GM18951 (cell line): ENCODE results near the gene TBC1D23.
"Not testable (repeated sequence)": the region's sequence is repeated elsewhere in the genome, so short reads cannot be mapped to it uniquely, and the experiment has no call there.

Source experiments
- POLR2A ChIP-seq: IDR thresholded peaks from 4 replicates; pipeline ENCODE4 v1.6.1; 2011; ENCODE audit warnings: mild to moderate bottlenecking; ENCODE audit not compliant: insufficient read length, insufficient read depth; ENCODE audit errors: extremely low read depth
- in situ Hi-C: fragments of 300-500 bp; cut with MboI; formaldehyde crosslinking; loops from one replicate; pipeline ENCODE4 v1.12.0; 2022; ENCODE audit warnings: low sequenced_read_pairs, mixed read lengths, inconsistent platforms; ENCODE audit not compliant: unreplicated experiment

TBC1D23 gene

DNA sequence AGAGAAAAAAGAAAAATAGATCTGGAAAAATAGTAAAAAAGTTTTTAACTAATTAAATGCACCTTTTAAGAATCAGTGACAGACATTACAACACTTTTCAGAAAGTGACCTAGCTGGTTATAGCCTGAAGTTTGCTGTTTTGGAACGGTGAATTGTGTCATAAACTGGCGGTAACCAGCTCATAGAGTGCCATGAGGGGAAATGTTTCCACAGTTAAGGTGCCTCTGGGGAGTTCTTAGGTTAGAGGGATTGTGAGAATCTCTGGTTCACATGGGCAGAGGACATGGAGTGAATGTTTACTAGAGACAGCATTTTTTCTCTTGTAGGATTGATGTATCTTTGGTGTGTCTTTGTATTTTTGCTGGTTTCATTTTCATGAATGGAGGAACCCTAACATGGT, 2.8 kb downstream of the TBC1D23 start:
- no peak for TF ChIP-seq POLR2A
- in situ Hi-C loops, result no loop called here

DNA sequence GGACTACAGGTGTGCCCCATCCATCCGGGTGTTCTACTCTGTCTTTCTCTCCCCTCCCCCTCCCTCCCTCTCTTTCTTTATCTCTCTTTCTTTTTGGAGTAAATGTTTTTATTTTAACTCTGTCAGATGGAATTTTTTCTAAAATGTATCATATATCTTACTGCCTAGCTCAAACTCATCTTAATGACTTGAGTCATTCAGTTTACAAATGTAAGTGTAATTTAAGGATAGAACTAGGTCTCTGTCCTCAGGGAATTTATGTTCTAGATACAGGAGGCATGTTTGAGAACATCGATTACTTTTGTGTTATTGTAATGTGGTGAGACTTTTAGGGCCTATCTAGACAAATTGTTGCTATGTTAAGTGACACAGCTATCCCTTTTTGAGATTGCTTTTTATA, 3.5 kb downstream of the TBC1D23 start:
- in situ Hi-C loops, result no loop called here
- no peak for TF ChIP-seq POLR2A

DNA sequence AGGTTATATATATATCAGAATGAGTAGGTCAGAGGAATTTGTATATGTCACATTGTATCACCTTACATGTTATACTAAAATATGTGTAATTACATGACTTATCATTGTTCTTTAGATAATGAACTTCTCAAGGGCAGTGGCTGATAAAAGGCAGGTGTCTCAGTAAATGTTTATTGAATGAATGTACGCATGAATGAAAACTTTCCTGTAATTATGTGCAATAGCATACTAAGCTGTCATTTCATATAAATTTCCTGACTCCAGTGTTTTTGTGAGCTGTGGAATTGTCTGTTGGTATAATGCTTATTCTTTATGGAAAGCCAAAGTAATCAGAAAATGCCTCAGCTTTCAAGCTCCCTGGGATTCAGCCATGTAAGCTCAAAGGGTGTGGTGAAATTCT, 4.2 kb downstream of the TBC1D23 start:
- TF ChIP-seq POLR2A, result no peak
- in situ Hi-C loops, result no loop called here

DNA sequence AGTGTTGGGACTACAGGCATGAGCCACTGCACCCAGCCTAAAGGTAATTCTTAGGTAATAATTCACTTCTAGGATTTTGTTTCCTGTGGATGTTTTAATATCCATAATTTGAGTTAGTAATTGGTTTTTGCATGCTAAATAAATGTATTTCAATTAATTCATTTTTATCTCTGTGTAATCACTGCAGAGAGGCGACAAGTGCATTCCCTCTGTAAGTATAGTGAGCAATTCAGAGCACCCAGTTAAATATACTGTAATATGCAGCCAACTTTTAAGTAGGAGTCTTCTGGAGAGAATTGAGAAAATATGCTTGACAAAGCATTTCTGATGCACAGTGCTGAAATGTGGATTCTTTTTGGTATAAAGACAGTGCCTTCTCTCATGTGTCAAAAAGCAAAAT, 5.7 kb downstream of the TBC1D23 start:
- in situ Hi-C loops, result no loop called here
- TF ChIP-seq POLR2A, result no peak

DNA sequence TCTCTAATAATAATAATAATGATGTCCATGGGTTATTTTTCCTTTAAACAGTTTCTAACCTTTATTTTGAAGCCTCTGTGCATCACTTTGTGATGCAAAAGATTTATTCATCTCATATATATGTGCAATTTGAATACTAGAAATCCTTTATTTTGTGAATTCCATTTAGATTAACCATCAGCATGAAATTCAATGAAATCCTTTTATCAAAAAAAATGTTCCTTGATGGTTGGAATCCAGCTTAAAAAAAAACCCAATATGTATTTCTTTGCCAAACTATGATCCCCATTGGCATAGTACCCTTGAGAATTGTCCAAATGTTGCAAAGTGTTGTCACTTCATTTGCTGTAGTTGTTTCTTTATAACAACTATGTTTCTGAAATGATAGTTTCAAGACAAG, 7.4 kb downstream of the TBC1D23 start:
- TF ChIP-seq POLR2A, result no peak
- in situ Hi-C loops, result no loop called here

DNA sequence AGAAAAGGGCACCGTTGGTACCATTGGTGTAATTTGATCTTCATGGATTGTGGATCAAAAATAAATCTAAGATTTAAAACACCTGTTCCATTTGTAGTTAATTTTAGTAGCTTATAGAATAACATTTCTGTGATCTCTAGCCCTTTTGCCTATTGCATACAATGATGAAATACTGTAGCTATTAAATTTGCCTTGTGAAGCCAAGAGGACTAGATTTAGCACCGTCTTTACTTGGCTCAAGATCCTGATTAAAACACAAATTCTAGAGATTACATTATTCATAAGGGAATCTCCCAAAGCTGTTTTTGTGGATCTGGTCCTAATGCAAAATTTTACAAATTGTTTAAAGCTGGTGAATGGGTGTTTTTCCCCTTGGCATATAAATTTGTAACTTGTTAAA, 8.2 kb downstream of the TBC1D23 start:
- TF ChIP-seq POLR2A, result no peak
- in situ Hi-C loops, result no loop called here

DNA sequence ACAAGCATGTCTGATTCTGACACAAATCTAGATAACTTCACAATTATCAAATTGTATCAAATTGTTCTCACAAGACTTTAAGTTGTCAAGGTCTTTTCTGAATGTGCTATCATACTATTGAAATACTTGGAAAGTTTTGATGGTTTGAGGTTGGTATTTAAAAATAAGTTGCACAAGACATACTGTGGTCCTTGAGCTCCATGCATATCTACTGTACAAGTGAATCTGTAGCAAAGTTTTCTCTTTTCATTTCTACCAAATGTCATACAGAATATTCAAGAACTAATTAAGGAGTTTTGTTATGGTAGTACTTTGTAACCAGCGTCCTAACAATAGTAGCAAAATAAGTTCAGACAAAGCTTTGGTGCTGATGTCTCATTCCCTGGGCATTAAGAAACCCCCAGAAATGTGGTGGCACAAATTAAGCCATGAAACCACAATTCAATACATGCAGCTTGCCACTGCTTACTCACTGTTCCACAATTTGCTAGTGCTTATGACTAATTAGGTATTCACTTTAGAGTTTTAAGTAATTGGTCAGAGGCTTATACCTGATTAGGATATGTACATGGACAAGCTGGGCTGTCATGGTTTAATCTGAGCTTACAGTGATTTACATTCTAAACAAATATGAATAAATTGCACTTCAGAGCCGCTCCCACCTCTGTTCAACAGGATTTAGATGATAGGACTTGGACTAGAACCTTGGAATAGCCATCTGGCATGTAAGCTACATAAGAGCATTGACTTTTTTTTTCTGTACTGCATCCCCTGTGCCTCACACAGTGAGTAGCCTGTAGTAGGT, 8.8 kb downstream of the TBC1D23 start:
- in situ Hi-C loops, result no loop called here
- TF ChIP-seq POLR2A, result no peak

DNA sequence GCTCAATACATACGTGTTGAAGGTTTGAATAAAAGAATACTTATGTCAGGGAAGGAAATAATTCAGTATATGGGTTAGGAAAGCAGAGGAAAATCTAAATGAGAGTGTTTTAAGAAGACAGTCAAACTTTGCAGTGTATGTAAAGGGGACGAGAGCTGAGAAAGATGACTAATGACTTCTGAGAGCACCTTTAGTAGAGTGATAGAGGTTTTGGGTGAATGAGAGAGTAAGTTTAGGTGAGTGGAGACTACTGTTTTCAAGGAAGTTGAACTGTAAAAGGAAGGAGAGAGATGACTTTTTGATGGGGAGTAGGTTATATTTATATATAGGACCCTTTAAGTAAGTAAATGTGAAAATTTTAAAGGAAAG, 9.4 kb downstream of the TBC1D23 start:
- in situ Hi-C loops, result no loop called here
- TF ChIP-seq POLR2A, result no peak

DNA sequence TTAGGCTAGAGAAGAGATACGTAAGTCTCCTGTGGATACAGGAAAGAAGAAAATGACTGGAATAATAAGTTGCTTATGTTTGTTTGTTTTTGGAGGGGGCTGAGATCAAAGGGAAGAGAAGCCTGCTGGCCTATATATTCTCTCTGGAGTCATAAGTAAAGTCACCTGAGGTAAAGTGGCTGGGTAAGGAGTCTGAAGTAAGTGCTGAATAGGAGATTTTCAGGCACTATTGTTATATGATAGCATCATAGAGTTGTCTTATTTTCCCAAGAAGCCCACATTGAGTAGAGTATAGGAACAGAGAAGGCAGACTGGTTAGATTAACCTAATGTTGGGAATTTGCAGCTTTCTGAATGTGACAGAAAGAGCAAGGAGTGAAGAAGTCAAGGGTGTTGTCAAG, 10.7 kb downstream of the TBC1D23 start:
- TF ChIP-seq POLR2A, result no peak
- in situ Hi-C loops, result no loop called here

DNA sequence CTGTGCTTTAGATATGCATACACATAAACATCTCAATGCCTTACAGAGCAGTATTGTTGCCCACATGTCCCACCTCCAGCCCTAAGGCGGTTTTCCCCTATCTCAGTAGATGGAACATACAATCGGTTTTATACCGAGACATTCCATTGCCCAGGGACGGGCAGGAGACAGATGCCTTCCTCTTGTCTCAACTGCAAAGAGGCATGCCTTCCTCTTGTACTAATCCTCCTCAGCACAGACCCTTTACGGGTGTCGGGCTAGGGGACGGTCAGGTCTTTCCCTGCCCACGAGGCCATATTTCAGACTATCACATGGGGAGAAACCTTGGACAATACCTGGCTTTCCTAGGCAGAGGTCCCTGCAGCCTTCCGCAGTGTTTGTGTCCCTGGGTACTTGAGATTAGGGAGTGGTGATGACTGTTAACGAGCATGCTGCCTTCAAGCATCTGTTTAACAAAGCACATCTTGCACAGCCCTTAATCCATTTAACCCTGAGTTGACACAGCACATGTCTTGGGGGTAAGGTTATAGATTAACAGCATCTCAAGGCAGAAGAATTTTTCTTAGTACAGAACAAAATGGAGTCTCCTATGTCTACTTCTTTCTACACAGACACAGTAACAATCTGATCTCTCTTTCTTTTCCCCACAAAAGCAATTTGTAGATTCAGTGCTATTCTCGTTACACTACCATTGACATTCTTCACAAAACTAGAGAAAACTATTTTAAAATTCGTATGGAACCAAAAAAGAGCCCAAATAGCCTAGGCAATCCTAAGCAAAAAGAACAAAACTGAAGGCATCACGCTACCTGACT, 12.2 kb downstream of the TBC1D23 start:
- in situ Hi-C loops, result not testable (repeated sequence)

DNA sequence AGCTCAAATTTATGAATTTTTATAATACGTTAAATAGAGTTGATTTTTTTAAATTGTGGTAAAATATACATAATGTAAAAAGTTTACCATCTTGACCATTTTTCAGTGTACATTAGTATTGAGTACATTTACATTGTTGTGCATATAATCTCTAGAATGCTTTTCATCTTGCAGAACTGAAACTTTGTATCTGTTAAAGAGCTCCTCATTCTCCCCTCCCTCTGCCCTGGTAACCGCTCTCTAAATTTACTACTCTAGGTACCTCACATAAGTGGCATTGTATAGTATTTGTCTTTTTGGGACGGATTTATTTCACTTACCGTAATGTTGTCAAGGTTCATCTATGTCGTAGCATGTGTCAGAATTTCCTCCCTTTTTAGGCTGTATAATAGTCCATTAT, 13.6 kb downstream of the TBC1D23 start:
- TF ChIP-seq POLR2A, result no peak
- in situ Hi-C loops, result no loop called here

DNA sequence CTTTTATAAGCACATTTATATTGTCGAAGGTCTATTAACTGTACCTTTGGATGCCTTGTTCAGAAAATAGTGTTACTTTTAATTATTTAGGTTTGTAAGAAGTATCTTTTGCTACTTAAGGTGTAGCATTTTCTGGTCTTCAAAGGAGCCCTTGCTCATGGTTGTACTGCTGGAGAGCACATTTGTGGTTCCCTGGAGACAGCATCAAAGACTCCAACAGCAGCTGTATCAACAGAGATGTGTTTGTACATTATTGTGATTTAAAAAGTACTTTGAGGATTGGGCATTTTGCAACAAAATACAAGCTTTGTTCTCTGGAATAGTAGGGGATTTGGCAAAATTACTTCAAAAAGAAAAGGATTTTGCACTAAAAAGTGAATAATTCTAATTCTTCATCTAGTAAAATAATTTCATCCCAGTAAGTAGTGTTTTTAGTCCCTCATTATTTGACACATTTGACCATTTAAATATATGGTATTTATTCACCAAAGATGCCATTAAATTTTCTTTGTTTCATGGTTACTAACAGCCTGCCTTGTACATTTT, 16.5 kb downstream of the TBC1D23 start:
- in situ Hi-C loops, result no loop called here
- TF ChIP-seq POLR2A, result no peak

DNA sequence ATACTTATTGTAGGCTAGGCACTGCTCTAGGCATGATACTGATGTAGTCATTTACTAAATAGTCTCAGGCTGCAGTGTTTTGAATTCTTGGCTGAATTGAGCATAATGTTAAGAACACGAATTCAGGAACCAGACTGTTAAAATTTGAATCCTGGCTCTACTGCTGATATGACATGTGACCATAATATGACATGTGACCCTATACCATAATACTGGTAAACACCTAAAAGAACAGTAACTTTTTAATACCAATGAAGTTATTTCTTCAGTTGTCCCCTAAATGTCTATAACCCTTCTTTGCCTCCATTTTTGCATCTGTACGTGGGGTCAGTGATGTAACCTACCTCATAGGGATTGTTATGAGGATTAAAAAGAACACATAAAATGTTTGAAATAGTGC, 18.1 kb downstream of the TBC1D23 start:
- TF ChIP-seq POLR2A, result no peak
- in situ Hi-C loops, result no loop called here
